Ishikawa (cell line): ENCODE results near the gene KRT37.

Experiments used
- CEBPB ChIP-seq: IDR thresholded peaks from 2 replicates; pipeline ENCODE4 v1.6.1; 2012
- EP300 ChIP-seq: IDR thresholded peaks from 2 replicates; pipeline ENCODE4 v1.6.1; 2012; ENCODE audit warnings: borderline replicate concordance
- MAX ChIP-seq: IDR thresholded peaks from 2 replicates; pipeline ENCODE4 v1.6.1; 2012
- RAD21 ChIP-seq: IDR thresholded peaks from 2 replicates; pipeline ENCODE4 v1.6.1; 2012; ENCODE audit warnings: low read depth
- REST ChIP-seq: IDR thresholded peaks from 2 replicates; pipeline ENCODE4 v1.6.1; 2012; ENCODE audit warnings: low read depth, mild to moderate bottlenecking
- TAF1 ChIP-seq: IDR thresholded peaks from 2 replicates; pipeline ENCODE4 v1.6.1; 2012; ENCODE audit warnings: low read depth, mild to moderate bottlenecking

GRCh38 chr17:41415411-41415810 is 9.0 kb downstream of the KRT37 start:
- TF ChIP-seq MAX, result no peak
- no peak for TF ChIP-seq REST
- TF ChIP-seq RAD21, result no peak
- no peak for TF ChIP-seq EP300
- TF ChIP-seq CEBPB, result no peak
- TF ChIP-seq TAF1, result no peak
